Measurements from ENCODE around the gene HMCN1. TPM values are rescaled to one million over a fixed set of nuclear protein-coding genes. Genes with fewer than 3 reads are reported as not detected.

The HMCN1 gene
- total RNA-seq, 4 donors from 2014 or later, result 53.0 to 87.9 (median 76.8) TPM

DNA sequence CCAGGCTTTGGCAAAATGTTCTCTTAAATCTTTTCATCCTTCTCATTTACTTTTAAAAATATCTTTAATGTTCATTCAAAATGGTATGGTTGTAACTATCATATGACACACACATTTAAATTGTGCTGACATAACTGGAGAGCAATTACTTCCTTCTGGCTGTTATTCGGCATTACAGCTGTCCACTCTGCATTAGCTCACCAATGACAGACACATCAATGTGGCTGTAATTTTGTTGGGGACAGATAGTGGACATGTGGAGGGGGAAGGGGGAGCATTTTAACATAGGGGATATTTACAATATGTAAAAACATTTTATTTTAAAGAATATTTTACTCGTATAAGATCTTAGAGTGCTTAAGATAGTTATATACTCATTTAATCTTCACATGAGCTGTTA is 319.8 kb downstream of the HMCN1 start:
- intact Hi-C loops (cut with DNase I), result no loop called here
- no peak for TF ChIP-seq POLR2AphosphoS5 (IDR thresholded peaks at IDR 0.05)
- TF ChIP-seq POLR2A (IDR thresholded peaks at IDR 0.05; ENCODE audit: low read depth), result no peak
- no peak for TF ChIP-seq EP300 (IDR thresholded peaks at IDR 0.05)
- TF ChIP-seq, protein P1, sequence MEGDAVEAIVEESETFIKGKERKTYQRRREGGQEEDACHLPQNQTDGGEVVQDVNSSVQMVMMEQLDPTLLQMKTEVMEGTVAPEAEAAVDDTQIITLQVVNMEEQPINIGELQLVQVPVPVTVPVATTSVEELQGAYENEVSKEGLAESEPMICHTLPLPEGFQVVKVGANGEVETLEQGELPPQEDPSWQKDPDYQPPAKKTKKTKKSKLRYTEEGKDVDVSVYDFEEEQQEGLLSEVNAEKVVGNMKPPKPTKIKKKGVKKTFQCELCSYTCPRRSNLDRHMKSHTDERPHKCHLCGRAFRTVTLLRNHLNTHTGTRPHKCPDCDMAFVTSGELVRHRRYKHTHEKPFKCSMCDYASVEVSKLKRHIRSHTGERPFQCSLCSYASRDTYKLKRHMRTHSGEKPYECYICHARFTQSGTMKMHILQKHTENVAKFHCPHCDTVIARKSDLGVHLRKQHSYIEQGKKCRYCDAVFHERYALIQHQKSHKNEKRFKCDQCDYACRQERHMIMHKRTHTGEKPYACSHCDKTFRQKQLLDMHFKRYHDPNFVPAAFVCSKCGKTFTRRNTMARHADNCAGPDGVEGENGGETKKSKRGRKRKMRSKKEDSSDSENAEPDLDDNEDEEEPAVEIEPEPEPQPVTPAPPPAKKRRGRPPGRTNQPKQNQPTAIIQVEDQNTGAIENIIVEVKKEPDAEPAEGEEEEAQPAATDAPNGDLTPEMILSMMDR (IDR thresholded peaks at IDR 0.05), result no peak

DNA sequence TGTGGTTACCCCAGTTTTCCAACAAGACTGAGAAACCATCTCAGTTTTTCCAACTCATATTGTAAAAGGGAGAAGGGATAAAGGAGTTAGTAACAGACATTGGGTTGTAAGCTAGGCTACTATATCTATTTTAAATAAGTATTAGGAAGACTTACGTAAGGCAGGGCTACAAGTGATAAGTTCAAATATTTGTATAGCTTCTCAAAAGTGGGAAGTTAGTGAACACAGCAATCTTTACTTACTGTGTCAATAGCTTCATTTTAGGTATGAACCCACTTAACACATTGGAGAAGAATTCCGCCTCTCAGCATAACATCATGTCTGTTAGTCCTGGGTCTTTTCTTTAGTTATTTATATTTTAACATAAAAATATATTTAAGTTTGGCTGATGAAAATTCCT is 320.7 kb downstream of the HMCN1 start:
- Histone ChIP-seq H3K4me1 (peaks cover 0 to 23% (median 19%) of the 10 kb centered on the region in 4 donors), H3K9me3 (no peaks in the 10 kb centered on the region), H3K4me3 (no peak overlapping the region), H3K27ac (replicated peaks in 1 of 4) (no peak overlapping the region), H3K27me3 (no peaks in the 10 kb centered on the region), H3K36me3 (peaks cover 0 to 23% (median 8%) of the 10 kb centered on the region in 4 donors)
- TF ChIP-seq POLR2AphosphoS5 (IDR thresholded peaks at IDR 0.05) (no peak), POLR2A (IDR thresholded peaks at IDR 0.05; ENCODE audit: low read depth) (no peak), EP300 (IDR thresholded peaks at IDR 0.05) (no peak)
- TF ChIP-seq, protein P1 (IDR thresholded peaks at IDR 0.05), result no peak
- no peak for DNase-seq (ENCODE audit: extremely low spot score)
- 90% methylated on average over 2 of the region's 2 CpGs for WGBS
- intact Hi-C loops (cut with DNase I), result no loop called here

More for the DNA sequence above, 319.8 kb downstream of the HMCN1 start:
- peaks cover 0 to 23% (median 8%) of the 10 kb centered on the region in 4 donors for H3K36me3 ChIP-seq
- no peaks in the 10 kb centered on the region for H3K27me3 ChIP-seq
- H3K4me1 ChIP-seq, result peaks cover 0 to 15% (median 13%) of the 10 kb centered on the region in 4 donors
- H3K9me3 ChIP-seq, result no peaks in the 10 kb centered on the region
- 71% methylated on average over 2 of the region's 2 CpGs for WGBS
- DNase-seq (ENCODE audit: extremely low spot score), result no peak
- H3K27ac ChIP-seq (replicated peaks in 1 of 4), result no peak overlapping the region
- H3K4me3 ChIP-seq, result no peak overlapping the region

DNA sequence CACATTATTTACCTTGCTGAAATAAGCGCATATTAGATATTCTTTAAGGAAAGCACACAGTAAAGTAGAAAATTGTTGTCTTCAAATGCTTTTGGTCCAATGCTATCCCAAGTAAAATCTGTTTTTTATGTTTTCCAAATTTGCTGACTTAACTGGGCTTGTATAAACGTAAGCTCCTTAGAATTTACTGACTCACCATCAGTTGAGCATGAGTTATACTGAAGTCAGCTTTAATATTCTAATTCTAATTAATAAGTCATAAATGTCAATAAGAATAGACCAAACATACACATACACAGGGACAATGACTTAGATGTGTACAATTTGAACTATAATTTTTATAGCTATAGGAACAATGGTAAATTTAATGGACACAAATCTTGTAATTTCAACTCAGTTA is 321.7 kb downstream of the HMCN1 start:
- TF ChIP-seq, protein P1 (IDR thresholded peaks at IDR 0.05), result no peak
- TF ChIP-seq POLR2AphosphoS5 (IDR thresholded peaks at IDR 0.05) (no peak), POLR2A (IDR thresholded peaks at IDR 0.05; ENCODE audit: low read depth) (no peak), EP300 (IDR thresholded peaks at IDR 0.05) (no peak)
- intact Hi-C loops (cut with DNase I), result no loop called here
- Histone ChIP-seq H3K27ac (replicated peaks in 1 of 4) (no peak overlapping the region), H3K4me1 (peaks cover 0 to 27% (median 20%) of the 10 kb centered on the region in 4 donors), H3K4me3 (no peak overlapping the region), H3K9me3 (no peaks in the 10 kb centered on the region), H3K27me3 (no peaks in the 10 kb centered on the region), H3K36me3 (peaks cover 0 to 23% (median 8%) of the 10 kb centered on the region in 4 donors)
- 43% methylated on average over 2 of the region's 2 CpGs for WGBS
- no peak for DNase-seq (ENCODE audit: extremely low spot score)

DNA sequence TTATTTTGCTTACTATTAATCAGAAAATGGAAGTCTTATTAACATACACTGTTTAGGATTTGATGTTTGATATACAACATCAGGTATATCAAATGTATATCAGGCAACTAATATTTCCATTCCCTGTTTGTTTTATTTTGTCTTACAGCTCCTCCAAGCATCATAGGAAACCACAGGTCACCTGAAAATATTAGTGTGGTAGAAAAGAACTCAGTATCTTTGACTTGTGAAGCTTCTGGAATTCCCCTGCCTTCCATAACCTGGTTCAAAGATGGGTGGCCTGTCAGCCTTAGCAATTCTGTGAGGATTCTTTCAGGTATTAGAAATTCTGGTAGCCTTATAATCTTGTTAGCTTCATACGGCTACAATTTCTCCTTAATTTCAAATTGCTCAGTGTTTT is 322.9 kb downstream of the HMCN1 start:
- TF ChIP-seq, protein P1 (IDR thresholded peaks at IDR 0.05), result no peak
- no peak for TF ChIP-seq EP300 (IDR thresholded peaks at IDR 0.05)
- TF ChIP-seq POLR2A (IDR thresholded peaks at IDR 0.05; ENCODE audit: low read depth), result no peak
- no peak for TF ChIP-seq POLR2AphosphoS5 (IDR thresholded peaks at IDR 0.05)
- Histone ChIP-seq H3K27me3 (no peaks in the 10 kb centered on the region), H3K36me3 (peaks cover 0 to 23% (median 8%) of the 10 kb centered on the region in 4 donors), H3K27ac (replicated peaks in 1 of 4) (no peak overlapping the region), H3K4me3 (no peak overlapping the region), H3K4me1 (peaks cover 0 to 27% (median 20%) of the 10 kb centered on the region in 4 donors), H3K9me3 (no peaks in the 10 kb centered on the region)
- no peak for DNase-seq (ENCODE audit: extremely low spot score)
- WGBS, result 97% methylated on average over 1 of the region's 1 CpG
- intact Hi-C loops (cut with DNase I), result no loop called here

DNA sequence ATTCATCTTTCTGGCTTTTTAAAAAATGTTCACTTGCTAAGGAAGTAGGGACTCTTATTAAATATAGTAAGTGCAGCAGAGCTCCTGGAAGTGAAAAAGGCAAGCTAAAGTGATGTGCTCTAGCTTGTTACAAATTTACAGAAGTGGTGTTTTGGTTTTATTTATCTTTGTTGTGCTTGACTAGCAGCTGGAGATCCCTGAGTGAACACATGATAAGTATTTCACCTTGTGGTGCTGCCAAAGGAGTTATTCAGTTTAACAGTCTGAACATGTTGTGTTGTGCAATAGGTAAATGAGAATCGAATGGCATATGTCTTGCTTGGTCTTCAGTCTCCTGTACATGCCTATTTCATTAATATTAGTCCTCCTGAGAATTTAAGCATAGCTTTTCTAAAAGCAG is 325.1 kb downstream of the HMCN1 start:
- Histone ChIP-seq H3K36me3 (peaks cover 0 to 24% (median 7%) of the 10 kb centered on the region in 4 donors), H3K9me3 (no peaks in the 10 kb centered on the region), H3K27me3 (no peaks in the 10 kb centered on the region), H3K4me1 (peaks cover 0 to 27% (median 20%) of the 10 kb centered on the region in 4 donors), H3K4me3 (no peak overlapping the region), H3K27ac (replicated peaks in 1 of 4) (peak overlapping the region in 1 of 4 donors; percentile 30)
- intact Hi-C loops (cut with DNase I), result no loop called here
- 77% methylated on average over 1 of the region's 1 CpG for WGBS
- TF ChIP-seq POLR2A (IDR thresholded peaks at IDR 0.05; ENCODE audit: low read depth) (no peak), POLR2AphosphoS5 (IDR thresholded peaks at IDR 0.05) (no peak), EP300 (IDR thresholded peaks at IDR 0.05) (no peak)
- TF ChIP-seq, protein P1 (IDR thresholded peaks at IDR 0.05), result no peak
- DNase-seq (ENCODE audit: extremely low spot score), result no peak

Measured in esophagus muscularis mucosa (tissue), 4 donors.